ENCODE results near the gene USP32. TPM values are rescaled to one million over a fixed set of nuclear protein-coding genes. Genes with fewer than 3 reads are reported as not detected.
"Not testable (repeated sequence)": the region's sequence is repeated elsewhere in the genome, so short reads cannot be mapped to it uniquely, and the experiment has no call there.

USP32 gene
- total and polyA plus RNA-seq, 7 experiments from 2014 or later, result 6.6 to 58.1 (median 35.2) TPM

GRCh38 chr17:60381958-60382357 lies 10.0 kb downstream of the USP32 start:
- Mint-ChIP-seq H3K36me3 (peaks cover 0 to 12% (median 5%) of the 10 kb centered on the region in 5 donors), H3K9me3 (no peaks in the 10 kb centered on the region), H3K4me3 (no peak overlapping the region), H3K4me1 (peaks cover 24 to 46% (median 33%) of the 10 kb centered on the region in 7 donors), H3K27ac (peak overlapping the region in 1 of 9 donors; percentile 22), H3K27me3 (no peaks in the 10 kb centered on the region)
- Histone ChIP-seq H3K4me3 (ENCODE audit: low read length) (no peak overlapping the region), H3K27me3 (ENCODE audit: control insufficient read depth in 2 of 2, insufficient read depth in 2 of 2, low read length in 2 of 2) (no peaks in the 10 kb centered on the region), H3K36me3 (ENCODE audit: control insufficient read depth in 2 of 3, insufficient read depth in 3 of 3, low read length in 3 of 3) (no peaks in the 10 kb centered on the region), H3K4me1 (ENCODE audit: control insufficient read depth in 2 of 2, insufficient read depth in 2 of 2, low read length in 2 of 2) (peaks cover 0 to 3% of the 10 kb centered on the region in 2 donors), H3K27ac (ENCODE audit: low read depth, low read length) (no peak overlapping the region), H3K9me3 (ENCODE audit: control insufficient read depth in 2 of 3, low read length in 3 of 3) (no peaks in the 10 kb centered on the region)
- ChIA-PET POLR2A (interaction anchor here (0.6 kb wide), 1 partner anchor 177 kb away, joined by 3 read pairs; no protein-coding TSS in a partner anchor), CTCF (no interaction called here)
- DNase-seq, result no peak
- no peak for ATAC-seq
- intact Hi-C loops (cut with micrococcal nuclease), result no loop called here

- not testable (repeated sequence) for H3K27ac ChIP-seq (ENCODE audit: low read depth, low read length)
Measured at GRCh38 chr17:60379461-60379860, 12.5 kb downstream of the USP32 start.

DNA sequence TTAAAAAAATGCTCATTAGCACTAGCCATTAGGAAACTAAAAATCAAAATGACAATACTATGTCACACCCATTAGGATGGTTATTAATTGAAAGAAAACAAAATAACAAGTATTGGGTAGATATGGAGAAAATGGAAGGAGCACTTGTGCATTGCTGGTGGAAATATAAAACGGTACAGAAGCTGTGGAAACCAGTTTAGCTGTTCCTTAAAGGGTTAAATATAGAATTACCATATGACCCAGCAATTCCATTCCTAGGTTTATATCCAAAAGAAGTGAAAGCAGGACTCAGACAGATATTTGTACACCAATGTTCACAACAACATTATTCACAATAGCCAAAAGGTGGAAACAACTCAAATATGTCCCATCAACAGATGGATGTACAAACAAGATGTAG lies 13.7 kb downstream of the USP32 start:
- DNase-seq; H3K9me3 Mint-ChIP-seq; H3K27ac Mint-ChIP-seq; H3K36me3 ChIP-seq (ENCODE audit: control insufficient read depth in 2 of 3, insufficient read depth in 3 of 3, low read length in 3 of 3); H3K4me3 Mint-ChIP-seq; H3K9me3 ChIP-seq (ENCODE audit: control insufficient read depth in 2 of 3, low read length in 3 of 3); POLR2A ChIA-PET; ATAC-seq; intact Hi-C loops (cut with micrococcal nuclease); H3K27me3 ChIP-seq (ENCODE audit: control insufficient read depth in 2 of 2, insufficient read depth in 2 of 2, low read length in 2 of 2); H3K27ac ChIP-seq (ENCODE audit: low read depth, low read length); H3K27me3 Mint-ChIP-seq; H3K4me1 ChIP-seq (ENCODE audit: control insufficient read depth in 2 of 2, insufficient read depth in 2 of 2, low read length in 2 of 2); H3K4me3 ChIP-seq (ENCODE audit: low read length): not testable (repeated sequence)
- CTCF ChIA-PET, result interaction anchor here (0.6 kb wide), 1 partner anchor 14 kb away, joined by 3 read pairs; the partner anchor contains the start of gene USP32
- Mint-ChIP-seq H3K36me3 (peaks cover 0 to 19% (median 9%) of the 10 kb centered on the region in 5 donors), H3K4me1 (peaks cover 2 to 20% (median 8%) of the 10 kb centered on the region in 7 donors)

More at GRCh38 chr17:60379461-60379860, 12.5 kb downstream of the USP32 start:
- H3K4me1 ChIP-seq (ENCODE audit: control insufficient read depth in 2 of 2, insufficient read depth in 2 of 2, low read length in 2 of 2); H3K9me3 ChIP-seq (ENCODE audit: control insufficient read depth in 2 of 3, low read length in 3 of 3); ATAC-seq; intact Hi-C loops (cut with micrococcal nuclease); H3K27ac Mint-ChIP-seq; H3K36me3 ChIP-seq (ENCODE audit: control insufficient read depth in 2 of 3, insufficient read depth in 3 of 3, low read length in 3 of 3); H3K4me3 ChIP-seq (ENCODE audit: low read length); H3K4me3 Mint-ChIP-seq; H3K27me3 ChIP-seq (ENCODE audit: control insufficient read depth in 2 of 2, insufficient read depth in 2 of 2, low read length in 2 of 2); H3K27me3 Mint-ChIP-seq; CTCF ChIA-PET; H3K9me3 Mint-ChIP-seq; POLR2A ChIA-PET; DNase-seq: not testable (repeated sequence)
- peaks cover 0 to 15% (median 5%) of the 10 kb centered on the region in 5 donors for H3K36me3 Mint-ChIP-seq
- peaks cover 6 to 27% (median 16%) of the 10 kb centered on the region in 7 donors for H3K4me1 Mint-ChIP-seq

DNA sequence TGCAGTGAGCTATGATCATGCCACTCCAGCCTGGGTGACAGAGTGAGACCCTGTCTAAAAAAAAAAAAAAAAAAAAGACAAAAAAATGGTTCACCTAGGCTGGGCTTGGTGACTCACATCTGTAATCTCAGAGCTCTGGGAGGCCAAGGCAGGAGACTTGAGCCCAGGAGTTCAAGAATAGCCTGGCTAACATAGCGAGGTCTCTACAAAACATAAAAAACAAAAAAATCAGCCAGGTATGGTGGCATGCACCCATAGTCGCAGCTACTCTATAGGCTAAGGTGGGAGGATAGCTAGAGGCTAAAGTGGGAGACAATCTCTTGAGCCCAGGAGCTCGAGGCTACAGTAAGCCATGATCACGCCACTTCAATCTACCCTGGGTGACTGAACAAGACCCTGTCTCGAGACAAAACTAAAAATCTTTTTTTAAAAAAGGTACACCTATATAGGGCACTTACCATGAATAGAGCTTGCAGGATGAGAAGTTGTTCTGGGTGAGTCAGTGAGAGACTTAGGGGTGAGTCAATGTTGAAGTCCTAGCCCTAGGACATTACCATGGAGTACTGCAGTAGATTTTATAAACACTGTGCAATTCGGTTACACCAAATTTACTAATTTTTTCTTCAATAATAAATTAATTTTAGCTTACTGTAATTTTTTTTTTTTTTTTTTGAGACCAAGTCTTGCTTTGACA lies 19.0 kb downstream of the USP32 start:
- POLR2A ChIA-PET, result interaction anchor here (0.7 kb wide), 1 partner anchor 561 kb away, joined by 4 read pairs; no protein-coding TSS in a partner anchor

DNA sequence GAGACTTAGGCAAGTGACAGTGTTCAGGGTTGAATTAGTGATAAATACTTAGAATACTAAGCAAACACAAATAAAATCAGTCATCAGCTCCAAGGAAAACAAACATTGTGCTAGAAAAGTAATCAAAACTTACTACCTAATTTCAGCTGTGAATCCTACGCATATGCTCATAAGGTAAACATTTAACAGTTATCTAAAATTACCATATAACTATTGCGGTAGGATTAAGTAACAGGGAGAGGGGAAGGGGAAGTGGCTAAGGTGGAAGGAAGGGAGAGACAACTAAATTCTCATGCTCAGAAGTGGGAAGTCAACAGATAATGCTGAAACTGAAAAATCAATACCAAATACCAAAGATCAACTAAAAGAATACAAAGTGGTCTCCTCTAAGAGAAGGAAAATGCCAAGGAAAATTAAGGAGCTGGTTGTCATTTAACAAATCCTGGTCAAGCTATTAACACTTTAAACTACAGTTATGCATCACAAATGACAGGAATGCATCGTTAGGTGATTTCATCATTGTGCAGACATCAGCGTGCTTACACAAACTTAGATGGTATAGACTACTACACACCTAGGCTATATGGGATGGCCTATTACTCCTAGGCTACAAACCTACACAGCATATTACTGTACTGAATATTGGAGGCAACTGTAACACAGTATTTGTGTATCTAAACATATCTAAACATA lies 20.0 kb downstream of the USP32 start:
- Histone ChIP-seq H3K4me1 (ENCODE audit: control insufficient read depth in 2 of 2, insufficient read depth in 2 of 2, low read length in 2 of 2) (no peaks in the 10 kb centered on the region), H3K27ac (ENCODE audit: low read depth, low read length) (no peak overlapping the region), H3K36me3 (ENCODE audit: control insufficient read depth in 2 of 3, insufficient read depth in 3 of 3, low read length in 3 of 3) (no peaks in the 10 kb centered on the region), H3K9me3 (ENCODE audit: control insufficient read depth in 2 of 3, low read length in 3 of 3) (no peaks in the 10 kb centered on the region), H3K4me3 (ENCODE audit: low read length) (no peak overlapping the region), H3K27me3 (ENCODE audit: control insufficient read depth in 2 of 2, insufficient read depth in 2 of 2, low read length in 2 of 2) (no peaks in the 10 kb centered on the region)
- Mint-ChIP-seq H3K27me3 (no peaks in the 10 kb centered on the region), H3K4me1 (peaks cover 0 to 31% (median 22%) of the 10 kb centered on the region in 7 donors), H3K9me3 (no peaks in the 10 kb centered on the region), H3K27ac (no peak overlapping the region), H3K4me3 (no peak overlapping the region), H3K36me3 (peaks cover 0 to 19% (median 7%) of the 10 kb centered on the region in 5 donors)
- POLR2A ChIA-PET, result interaction anchor here (0.7 kb wide), 1 partner anchor 560 kb away, joined by 4 read pairs; no protein-coding TSS in a partner anchor
- CTCF ChIA-PET, result no interaction called here
- DNase-seq, result no peak
- intact Hi-C loops (cut with micrococcal nuclease), result no loop called here
- peak; percentile 57 for ATAC-seq

More for the DNA sequence above, 19.0 kb downstream of the USP32 start:
- CTCF ChIA-PET, result no interaction called here
- Histone ChIP-seq H3K36me3 (ENCODE audit: control insufficient read depth in 2 of 3, insufficient read depth in 3 of 3, low read length in 3 of 3) (no peaks in the 10 kb centered on the region), H3K4me3 (ENCODE audit: low read length) (no peak overlapping the region), H3K9me3 (ENCODE audit: control insufficient read depth in 2 of 3, low read length in 3 of 3) (no peaks in the 10 kb centered on the region), H3K4me1 (ENCODE audit: control insufficient read depth in 2 of 2, insufficient read depth in 2 of 2, low read length in 2 of 2) (no peaks in the 10 kb centered on the region), H3K27me3 (ENCODE audit: control insufficient read depth in 2 of 2, insufficient read depth in 2 of 2, low read length in 2 of 2) (no peaks in the 10 kb centered on the region), H3K27ac (ENCODE audit: low read depth, low read length) (no peak overlapping the region)
- peaks cover 0 to 31% (median 20%) of the 10 kb centered on the region in 7 donors for H3K4me1 Mint-ChIP-seq
- intact Hi-C loops (cut with micrococcal nuclease), result no loop called here
- no peaks in the 10 kb centered on the region for H3K27me3 Mint-ChIP-seq
- H3K36me3 Mint-ChIP-seq, result peaks cover 0 to 23% (median 8%) of the 10 kb centered on the region in 5 donors
- H3K4me3 Mint-ChIP-seq, result peak overlapping the region in 1 of 10 donors; percentile 51
- no peaks in the 10 kb centered on the region for H3K9me3 Mint-ChIP-seq
- no peak for DNase-seq
- ATAC-seq, result peak; percentile 49
- peak overlapping the region in 1 of 9 donors; percentile 19 for H3K27ac Mint-ChIP-seq

GRCh38 chr17:60371416-60371815 lies 20.5 kb downstream of the USP32 start:
- no peaks in the 10 kb centered on the region for H3K36me3 ChIP-seq (ENCODE audit: control insufficient read depth in 2 of 3, insufficient read depth in 3 of 3, low read length in 3 of 3)
- no peaks in the 10 kb centered on the region for H3K27me3 ChIP-seq (ENCODE audit: control insufficient read depth in 2 of 2, insufficient read depth in 2 of 2, low read length in 2 of 2)
- intact Hi-C loops (cut with micrococcal nuclease), result no loop called here
- DNase-seq, result no peak
- ChIA-PET POLR2A (no interaction called here), CTCF (no interaction called here)
- ATAC-seq, result no peak
- Mint-ChIP-seq H3K36me3 (peaks cover 0 to 19% (median 5%) of the 10 kb centered on the region in 5 donors), H3K4me1 (peaks cover 0 to 31% (median 22%) of the 10 kb centered on the region in 7 donors), H3K27me3 (no peaks in the 10 kb centered on the region), H3K9me3 (no peaks in the 10 kb centered on the region), H3K27ac (no peak overlapping the region), H3K4me3 (no peak overlapping the region)
- no peaks in the 10 kb centered on the region for H3K9me3 ChIP-seq (ENCODE audit: control insufficient read depth in 2 of 3, low read length in 3 of 3)
- no peaks in the 10 kb centered on the region for H3K4me1 ChIP-seq (ENCODE audit: control insufficient read depth in 2 of 2, insufficient read depth in 2 of 2, low read length in 2 of 2)
- H3K27ac ChIP-seq (ENCODE audit: low read depth, low read length), result no peak overlapping the region
- H3K4me3 ChIP-seq (ENCODE audit: low read length), result no peak overlapping the region
